ENCODE results near the gene ZMYND11. TPM values are rescaled to one million over a fixed set of nuclear protein-coding genes. Genes with fewer than 3 reads are reported as not detected.

Gene ZMYND11
- total and polyA plus RNA-seq, 2 of the 8 experiments (the other 6 are each of a cell fraction or from before 2014, with no cell fraction given), result 7.5 to 26.6 TPM

- no peak for TF ChIP-seq CHD7 (IDR thresholded peaks at IDR 0.05; ENCODE audit: insufficient replicate concordance, low read length)
These were observed 147.3 kb downstream of the ZMYND11 start (continued) for GRCh38 chr10:282294-283139.
